Lower lobe of right lung (tissue), 2 donors: ENCODE results near the gene TBC1D22B. TPM values are rescaled to one million over a fixed set of nuclear protein-coding genes. Genes with fewer than 3 reads are reported as not detected.
"Not testable (repeated sequence)": the region's sequence is repeated elsewhere in the genome, so short reads cannot be mapped to it uniquely, and the experiment has no call there.

Experiments used
- ATAC-seq, 2 donors: fragments of 200-7000 bp; cut with Tn5 transposase; one replicate each; pipeline ENCODE4 v1.9.1; 2020 to 2022; ENCODE audit warnings: mild to moderate bottlenecking in 2 of 2, moderate library complexity in 2 of 2
- DNase-seq: peaks from one replicate; pipeline ENCODE4 v3.0.0-alpha.2; 2020
- H3K27ac ChIP-seq: fragments of 200-600 bp; one replicate; pipeline ENCODE4 v1.8.0; 2022
- H3K27me3 ChIP-seq: fragments of 200-600 bp; one replicate; pipeline ENCODE4 v1.8.0; 2022; ENCODE audit warnings: low read depth
- H3K36me3 ChIP-seq: fragments of 200-600 bp; one replicate; pipeline ENCODE4 v1.8.0; 2022; ENCODE audit warnings: mild to moderate bottlenecking
- H3K4me1 ChIP-seq: fragments of 200-600 bp; one replicate; pipeline ENCODE4 v1.8.0; 2022
- H3K4me3 ChIP-seq: fragments of 200-600 bp; one replicate; pipeline ENCODE4 v1.8.0; 2022; ENCODE audit warnings: mild to moderate bottlenecking
- H3K9me3 ChIP-seq: fragments of 200-600 bp; one replicate; pipeline ENCODE4 v1.8.0; 2022
- CTCF ChIP-seq: fragments of 200-600 bp; IDR thresholded peaks from one replicate; pipeline ENCODE4 v1.8.0; 2022; ENCODE audit warnings: antibody characterized with exemption, mild to moderate bottlenecking
- intact Hi-C: fragments of 100-400 bp; cut with DNase I; formaldehyde crosslinking; loops from one replicate; pipeline ENCODE4 v1.11.0; 2022
- total RNA-seq: library from RNA; stranded (reverse); fragmentation: NEBNext Ultra II Directional; extraction: Animal tissue kit (Norgen Biotek cat#: 25700); gene quantifications from one replicate; pipeline ENCODE4 v1.2.1, GENCODE V29; 2021
- donor health status: DM: no; HTN: yes; CAD: no; lungs with severe emphysema.

TBC1D22B gene
- total RNA-seq, 1 donor from 2014 or later = 11.5 TPM

GRCh38 chr6:37320646-37321045 lies 63.1 kb downstream of the TBC1D22B start:
- ATAC-seq = no peak
- no peak for DNase-seq
- Histone ChIP-seq H3K27ac (no peak overlapping the region), H3K4me3 (no peak overlapping the region), H3K27me3 (no peaks in the 10 kb centered on the region), H3K4me1 (peaks cover 7% of the 10 kb centered on the region), H3K36me3 (peaks cover 83% of the 10 kb centered on the region), H3K9me3 (no peaks in the 10 kb centered on the region)
- TF ChIP-seq CTCF = no peak
- intact Hi-C loops = no loop called here

- no peak for TF ChIP-seq CTCF
- Histone ChIP-seq H3K36me3 (peaks cover 78% of the 10 kb centered on the region), H3K27ac (no peak overlapping the region), H3K27me3 (no peaks in the 10 kb centered on the region), H3K9me3 (no peaks in the 10 kb centered on the region), H3K4me1 (peaks cover 7% of the 10 kb centered on the region), H3K4me3 (no peak overlapping the region)
- DNase-seq (no peak), ATAC-seq (no peak)
- intact Hi-C loops = no loop called here
Observed at GRCh38 chr6:37321101-37321500, 63.5 kb downstream of the TBC1D22B start.

- no peak for TF ChIP-seq CTCF
- ATAC-seq = no peak
- Histone ChIP-seq H3K9me3 (no peaks in the 10 kb centered on the region), H3K4me3 (no peak overlapping the region), H3K27me3 (no peaks in the 10 kb centered on the region), H3K4me1 (peaks cover 7% of the 10 kb centered on the region), H3K27ac (no peak overlapping the region), H3K36me3 (peaks cover 72% of the 10 kb centered on the region)
- DNase-seq = no peak
- intact Hi-C loops = no loop called here
Observed at GRCh38 chr6:37321516-37322415, 64.2 kb downstream of the TBC1D22B start.

- DNase-seq (no peak), ATAC-seq (no peak)
- no peak overlapping the region for H3K27ac ChIP-seq
- peaks cover 7% of the 10 kb centered on the region for H3K4me1 ChIP-seq
- H3K36me3 ChIP-seq = peaks cover 53% of the 10 kb centered on the region
- intact Hi-C loops = no loop called here
- TF ChIP-seq CTCF = no peak
- no peaks in the 10 kb centered on the region for H3K27me3 ChIP-seq
- no peaks in the 10 kb centered on the region for H3K9me3 ChIP-seq
- no peak overlapping the region for H3K4me3 ChIP-seq
Observed at GRCh38 chr6:37323580-37323979, 66.0 kb downstream of the TBC1D22B start.

- intact Hi-C loops = no loop called here
- no peak overlapping the region for H3K4me3 ChIP-seq
- H3K36me3 ChIP-seq = peaks cover 45% of the 10 kb centered on the region
- no peaks in the 10 kb centered on the region for H3K27me3 ChIP-seq
- peaks cover 7% of the 10 kb centered on the region for H3K4me1 ChIP-seq
- DNase-seq (no peak), ATAC-seq (no peak)
- no peaks in the 10 kb centered on the region for H3K9me3 ChIP-seq
- TF ChIP-seq CTCF = no peak
- no peak overlapping the region for H3K27ac ChIP-seq
Observed at GRCh38 chr6:37324131-37325033, 66.8 kb downstream of the TBC1D22B start.

GRCh38 chr6:37330345-37330744 lies 72.8 kb downstream of the TBC1D22B start:
- H3K4me3 ChIP-seq, ATAC-seq, H3K27ac ChIP-seq, H3K27me3 ChIP-seq, intact Hi-C loops, H3K9me3 ChIP-seq, H3K4me1 ChIP-seq, DNase-seq: not testable (repeated sequence)
- H3K36me3 ChIP-seq = peaks cover 31% of the 10 kb centered on the region
